Measurements from ENCODE around the gene OXSR1. TPM values are rescaled to one million over a fixed set of nuclear protein-coding genes. Genes with fewer than 3 reads are reported as not detected.
A peak's percentile ranks its signal among the peaks of the same experiment; 100 is the strongest.

Gene OXSR1
- total and polyA plus RNA-seq, 8 donors: 7.0 to 49.9 (median 19.8) TPM

GRCh38 chr3:38167591-38167990 is 2.3 kb downstream of the OXSR1 start:
- H3K4me1 ChIP-seq: peaks cover 20 to 62% (median 29%) of the 10 kb centered on the region in 4 donors
- H3K9me3 ChIP-seq: no peaks in the 10 kb centered on the region
- no peak for TF ChIP-seq POLR2AphosphoS5 (IDR thresholded peaks at IDR 0.05)
- TF ChIP-seq CTCF (IDR thresholded peaks at IDR 0.05): no peak
- TF ChIP-seq POLR2A (IDR thresholded peaks at IDR 0.05): no peak
- TF ChIP-seq EP300 (IDR thresholded peaks at IDR 0.05): no peak
- WGBS, 5 donors: 77 to 89% (median 83%) methylated on average over 4 of the region's 4 CpGs
- peak overlapping the region in 1 of 5 donors; percentile 5 for H3K27ac ChIP-seq
- no peak overlapping the region for H3K4me3 ChIP-seq
- no peak for DNase-seq
- no peaks in the 10 kb centered on the region for H3K36me3 ChIP-seq
- intact Hi-C loops (cut with DNase I; ENCODE audit: low total_unique reads): no loop called here
- no peaks in the 10 kb centered on the region for H3K27me3 ChIP-seq

- 87 to 93% (median 92%) methylated on average over 4 of the region's 4 CpGs for WGBS, 5 donors
- intact Hi-C loops (cut with DNase I; ENCODE audit: low total_unique reads): no loop called here
Measured at GRCh38 chr3:38168151-38169026, 3.1 kb downstream of the OXSR1 start.

GRCh38 chr3:38169027-38169317 is 3.6 kb downstream of the OXSR1 start:
- TF ChIP-seq EP300 (IDR thresholded peaks at IDR 0.05) (no peak), POLR2AphosphoS5 (IDR thresholded peaks at IDR 0.05) (no peak), POLR2A (IDR thresholded peaks at IDR 0.05) (no peak), CTCF (IDR thresholded peaks at IDR 0.05) (no peak)
- Histone ChIP-seq H3K36me3 (no peaks in the 10 kb centered on the region), H3K9me3 (no peaks in the 10 kb centered on the region), H3K4me1 (peaks cover 20 to 74% (median 36%) of the 10 kb centered on the region in 4 donors), H3K27me3 (no peaks in the 10 kb centered on the region), H3K4me3 (no peak overlapping the region), H3K27ac (no peak overlapping the region)
- no peak for DNase-seq
- WGBS, 5 donors: 64 to 87% (median 79%) methylated on average over 1 of the region's 1 CpG
- intact Hi-C loops (cut with DNase I; ENCODE audit: low total_unique reads): no loop called here

More at GRCh38 chr3:38168151-38169026, 3.1 kb downstream of the OXSR1 start:
- no peak for DNase-seq
- H3K27ac ChIP-seq: no peak overlapping the region
- H3K27me3 ChIP-seq: no peaks in the 10 kb centered on the region
- H3K36me3 ChIP-seq: no peaks in the 10 kb centered on the region
- H3K4me1 ChIP-seq: peaks cover 20 to 70% (median 33%) of the 10 kb centered on the region in 4 donors
- no peak overlapping the region for H3K4me3 ChIP-seq
- TF ChIP-seq POLR2A (IDR thresholded peaks at IDR 0.05): no peak
- no peak for TF ChIP-seq POLR2AphosphoS5 (IDR thresholded peaks at IDR 0.05)
- no peak for TF ChIP-seq CTCF (IDR thresholded peaks at IDR 0.05)
- no peak for TF ChIP-seq EP300 (IDR thresholded peaks at IDR 0.05)
- H3K9me3 ChIP-seq: no peaks in the 10 kb centered on the region

- H3K27ac ChIP-seq: no peak overlapping the region
- DNase-seq: no peak
- H3K4me3 ChIP-seq: no peak overlapping the region
- 86 to 91% (median 89%) methylated on average over 4 of the region's 4 CpGs for WGBS, 5 donors
- no peaks in the 10 kb centered on the region for H3K9me3 ChIP-seq
- TF ChIP-seq POLR2AphosphoS5 (IDR thresholded peaks at IDR 0.05): no peak
- TF ChIP-seq POLR2A (IDR thresholded peaks at IDR 0.05): no peak
- no peak for TF ChIP-seq EP300 (IDR thresholded peaks at IDR 0.05)
- no peak for TF ChIP-seq CTCF (IDR thresholded peaks at IDR 0.05)
- intact Hi-C loops (cut with DNase I; ENCODE audit: low total_unique reads): no loop called here
- H3K36me3 ChIP-seq: no peaks in the 10 kb centered on the region
- peaks cover 21 to 81% (median 37%) of the 10 kb centered on the region in 4 donors for H3K4me1 ChIP-seq
- no peaks in the 10 kb centered on the region for H3K27me3 ChIP-seq
Measured at GRCh38 chr3:38170722-38171121, 5.4 kb downstream of the OXSR1 start.

Data from stomach (tissue), 9 donors.